Calu3 (cell line): ENCODE results near the gene CARM1. TPM values are rescaled to one million over a fixed set of nuclear protein-coding genes. Genes with fewer than 3 reads are reported as not detected.
A peak's percentile ranks its signal among the peaks of the same experiment; 100 is the strongest.

Experiments
- BruUV-seq: library from RNA; stranded (reverse); fragments of 400-500 nt; replicated peaks from 2 replicates; lab custom pipeline; 2021; lab: Mats Ljungman, UMichigan
- CTCF ChIA-PET: fragments of 300-600 bp; sonication (Branson Sonifier 250); formaldehyde crosslinking; loops from one replicate; lab custom pipeline; 2022; ENCODE audit warnings: antibody characterized with exemption; lab: Charles Lee
- DNase-seq: peaks from one replicate; pipeline ENCODE4 v3.0.0; 2022
- H3K27ac Mint-ChIP-seq: one replicate; pipeline ENCODE4 v1.8.0; 2022; ENCODE audit warnings: mixed read lengths; ENCODE audit not compliant: unreplicated experiment
- H3K27me3 Mint-ChIP-seq: one replicate; pipeline ENCODE4 v1.8.0; 2022; ENCODE audit warnings: mixed read lengths; ENCODE audit not compliant: unreplicated experiment
- H3K36me3 Mint-ChIP-seq: one replicate; pipeline ENCODE4 v1.8.0; 2022; ENCODE audit warnings: mild to moderate bottlenecking, moderate library complexity, mixed read lengths; ENCODE audit not compliant: insufficient read depth, unreplicated experiment
- H3K4me1 Mint-ChIP-seq: one replicate; pipeline ENCODE4 v1.8.0; 2022; ENCODE audit warnings: mild to moderate bottlenecking, low read depth, mixed read lengths; ENCODE audit not compliant: unreplicated experiment
- H3K4me3 Mint-ChIP-seq: one replicate; pipeline ENCODE4 v1.8.0; 2022; ENCODE audit warnings: mild to moderate bottlenecking, low read depth, moderate library complexity, mixed read lengths; ENCODE audit not compliant: unreplicated experiment
- H3K9me3 Mint-ChIP-seq: one replicate; pipeline ENCODE4 v1.8.0; 2022; ENCODE audit warnings: low read depth, mixed read lengths; ENCODE audit not compliant: unreplicated experiment
- CTCF ChIP-seq: fragments of 200-600 bp; IDR thresholded peaks from one replicate; pipeline ENCODE4 v1.8.0; 2022; ENCODE audit warnings: antibody characterized with exemption; ENCODE audit not compliant: unreplicated experiment
- intact Hi-C: fragments of 100-400 bp; cut with micrococcal nuclease; formaldehyde crosslinking; loops from one replicate; pipeline ENCODE4 v1.10.0; 2022; ENCODE audit not compliant: unreplicated experiment
- total RNA-seq: library from RNA; stranded (reverse); gene quantifications from 2 replicates; pipeline ENCODE4 v1.2.3, GENCODE V29; 2022

Gene CARM1
- total RNA-seq, 1 experiment from 2014 or later, result 32.8 TPM

GRCh38 chr19:10870501-10870954 is 825 bp upstream of the CARM1 start:
- no peak for DNase-seq
- H3K27me3 Mint-ChIP-seq, result no peaks in the 10 kb centered on the region
- CTCF ChIA-PET, result interaction anchor here (0.5 to 1.8 kb wide), 4 partner anchors 29 to 729 kb away, joined by 3 to 5 read pairs (median 4); partner anchors contain the start of genes DNM2 and TMED1
- no peaks in the 10 kb centered on the region for H3K4me1 Mint-ChIP-seq
- no peak for TF ChIP-seq CTCF
- no TSS peak for BruUV-seq
- H3K4me3 Mint-ChIP-seq, result peak overlapping the region; percentile 72
- H3K27ac Mint-ChIP-seq, result peak overlapping the region; percentile 83
- peaks cover 22% of the 10 kb centered on the region for H3K36me3 Mint-ChIP-seq
- intact Hi-C loops, result no loop called here
- no peaks in the 10 kb centered on the region for H3K9me3 Mint-ChIP-seq

DNA sequence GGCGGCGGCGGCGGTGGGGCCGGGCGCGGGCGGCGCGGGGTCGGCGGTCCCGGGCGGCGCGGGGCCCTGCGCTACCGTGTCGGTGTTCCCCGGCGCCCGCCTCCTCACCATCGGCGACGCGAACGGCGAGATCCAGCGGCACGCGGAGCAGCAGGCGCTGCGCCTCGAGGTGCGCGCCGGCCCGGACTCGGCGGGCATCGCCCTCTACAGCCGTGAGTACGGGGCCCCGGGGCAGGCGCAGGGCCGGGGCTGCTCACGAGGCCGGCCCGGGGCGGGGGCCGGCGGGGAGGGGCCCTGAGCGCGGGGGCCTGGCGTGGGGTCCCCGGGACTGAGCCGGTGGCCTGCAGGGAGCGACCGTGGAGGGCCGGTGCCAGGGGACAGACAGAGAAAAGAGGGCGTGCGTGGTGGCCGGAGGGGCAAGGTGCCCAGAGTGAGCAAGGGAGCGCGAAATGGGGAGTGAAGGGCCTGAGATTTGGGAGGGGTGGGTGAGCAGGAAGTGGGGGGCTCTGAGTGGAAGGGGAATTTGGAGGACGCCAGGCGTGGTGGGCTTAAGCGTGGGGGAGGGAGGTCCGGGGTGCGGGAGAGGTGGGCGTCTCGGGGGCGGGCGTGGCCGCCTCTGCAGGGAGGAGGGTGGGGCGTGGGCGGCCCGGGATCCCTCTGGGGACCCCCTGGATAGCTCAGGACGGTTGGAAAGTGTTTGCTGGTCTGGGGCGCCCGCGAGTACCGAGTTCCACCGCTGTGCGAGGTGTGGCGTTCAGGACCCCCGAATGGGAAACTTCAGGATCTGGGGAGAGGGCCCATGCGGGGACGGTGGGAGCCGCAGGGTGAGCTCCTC is 575 bp downstream of the CARM1 start:
- no peaks in the 10 kb centered on the region for H3K27me3 Mint-ChIP-seq
- intact Hi-C loops, result no loop called here
- no peak for TF ChIP-seq CTCF
- BruUV-seq, result no TSS peak
- no peaks in the 10 kb centered on the region for H3K9me3 Mint-ChIP-seq
- H3K4me3 Mint-ChIP-seq, result peak overlapping the region; percentile 73
- peaks cover 22% of the 10 kb centered on the region for H3K36me3 Mint-ChIP-seq
- no peaks in the 10 kb centered on the region for H3K4me1 Mint-ChIP-seq
- CTCF ChIA-PET, result interaction anchor here (0.7 to 1.8 kb wide), 3 partner anchors 36 to 154 kb away, joined by 4 to 5 read pairs (median 4); partner anchors contain the start of genes DNM2 and TMED1
- peak; percentile 24 for DNase-seq
- H3K27ac Mint-ChIP-seq, result peak overlapping the region; percentile 79

DNA sequence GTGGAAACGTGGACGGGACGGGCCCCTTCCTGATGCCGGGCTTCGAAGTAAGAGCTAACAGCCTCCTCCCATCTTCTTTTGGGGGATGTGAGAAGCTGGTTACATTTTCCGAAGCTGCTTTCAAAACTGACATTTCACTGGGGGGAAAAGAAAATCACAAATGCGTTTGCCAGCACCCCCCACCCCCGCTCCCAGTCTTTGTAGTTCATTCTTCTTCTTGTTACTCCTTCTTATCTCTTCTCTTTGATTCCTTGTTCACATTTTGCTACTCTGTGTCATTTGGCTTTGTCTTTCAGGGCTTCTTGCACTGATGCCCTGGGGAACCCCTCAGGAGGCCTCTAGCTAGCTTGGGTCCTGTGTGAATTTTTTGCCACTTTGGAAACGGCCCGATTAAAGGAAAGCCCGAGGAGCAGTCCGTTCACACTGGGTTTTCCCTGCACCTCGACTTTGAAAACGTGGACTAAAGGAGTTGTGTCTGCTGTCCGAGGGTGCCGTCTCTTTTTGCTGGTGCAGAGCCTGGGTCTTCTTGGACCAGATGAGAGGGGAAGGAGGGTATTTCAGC is 1.3 kb downstream of the CARM1 start:
- H3K36me3 Mint-ChIP-seq, result peaks cover 22% of the 10 kb centered on the region
- no peak for DNase-seq
- intact Hi-C loops, result no loop called here
- H3K27me3 Mint-ChIP-seq, result no peaks in the 10 kb centered on the region
- no peaks in the 10 kb centered on the region for H3K9me3 Mint-ChIP-seq
- peak overlapping the region; percentile 79 for H3K27ac Mint-ChIP-seq
- CTCF ChIA-PET, result interaction anchor here (0.7 kb wide), 1 partner anchor 48 kb away, joined by 4 read pairs; no protein-coding TSS in a partner anchor
- no peak for TF ChIP-seq CTCF
- BruUV-seq, result TSS peak; percentile 13
- peak overlapping the region; percentile 73 for H3K4me3 Mint-ChIP-seq
- H3K4me1 Mint-ChIP-seq, result no peaks in the 10 kb centered on the region

- DNase-seq, result no peak
Measured at GRCh38 chr19:10874024-10874423, 2.7 kb downstream of the CARM1 start.

More at GRCh38 chr19:10874024-10874423, 2.7 kb downstream of the CARM1 start:
- Mint-ChIP-seq H3K9me3 (no peaks in the 10 kb centered on the region), H3K4me3 (no peak overlapping the region), H3K36me3 (peaks cover 29% of the 10 kb centered on the region), H3K4me1 (peaks cover 5% of the 10 kb centered on the region), H3K27me3 (no peaks in the 10 kb centered on the region), H3K27ac (no peak overlapping the region)
- no peak for TF ChIP-seq CTCF
- TSS peak; percentile 15 for BruUV-seq
- intact Hi-C loops, result no loop called here
- CTCF ChIA-PET, result interaction anchor here (0.6 kb wide), 1 partner anchor 118 kb away, joined by 3 read pairs; no protein-coding TSS in a partner anchor
